Measurements from ENCODE around the gene BAZ2B. TPM values are rescaled to one million over a fixed set of nuclear protein-coding genes. Genes with fewer than 3 reads are reported as not detected.

BAZ2B gene
- total and polyA plus RNA-seq, 12 donors, result 6.8 to 57.2 (median 44.9) TPM

DNA sequence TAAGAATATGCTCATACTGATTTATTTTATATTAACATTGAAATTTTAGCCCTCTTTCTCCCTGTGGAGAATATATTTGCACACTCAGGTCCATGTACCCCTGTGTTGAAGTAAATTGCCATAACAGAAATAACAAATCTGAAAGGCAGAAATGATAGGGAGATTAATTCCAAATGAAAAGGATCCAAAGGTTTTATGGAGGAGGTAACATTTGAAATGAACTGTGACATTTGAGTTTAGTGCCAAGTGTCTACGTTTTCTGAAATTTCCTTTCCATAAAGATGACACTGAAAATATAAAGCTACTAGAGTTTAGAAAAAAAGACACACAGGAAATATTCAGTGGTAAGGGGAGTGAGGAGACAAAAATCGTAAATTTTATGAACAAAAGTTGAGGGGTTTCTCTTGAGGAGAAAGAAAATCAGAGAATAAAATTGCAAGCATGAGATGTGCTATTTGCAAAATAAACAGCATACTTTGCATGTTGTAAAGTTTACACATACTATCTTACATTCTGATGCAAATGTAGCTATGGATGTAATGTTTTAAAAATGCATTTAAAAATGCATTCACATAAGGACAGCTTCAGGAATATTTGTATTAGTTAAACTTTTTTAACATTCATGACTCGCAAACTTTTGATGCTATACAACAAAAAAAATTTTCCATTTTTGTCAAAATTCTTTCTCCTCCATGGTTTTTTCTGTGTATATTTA is 69.5 kb downstream of the BAZ2B start:
- ATAC-seq (no peak), DNase-seq (no peak)
- intact Hi-C loops (cut with DNase I), result no loop called here
- Histone ChIP-seq H3K27me3 (no peaks in the 10 kb centered on the region), H3K9me3 (peaks cover 0 to 18% (median 10%) of the 10 kb centered on the region in 11 donors), H3K4me1 (peaks cover 0 to 15% (median 0%) of the 10 kb centered on the region in 9 donors), H3K4me3 (no peak overlapping the region), H3K27ac (no peak overlapping the region), H3K36me3 (peaks cover 0 to 33% (median 7%) of the 10 kb centered on the region in 9 donors)
- TF ChIP-seq, protein P1, sequence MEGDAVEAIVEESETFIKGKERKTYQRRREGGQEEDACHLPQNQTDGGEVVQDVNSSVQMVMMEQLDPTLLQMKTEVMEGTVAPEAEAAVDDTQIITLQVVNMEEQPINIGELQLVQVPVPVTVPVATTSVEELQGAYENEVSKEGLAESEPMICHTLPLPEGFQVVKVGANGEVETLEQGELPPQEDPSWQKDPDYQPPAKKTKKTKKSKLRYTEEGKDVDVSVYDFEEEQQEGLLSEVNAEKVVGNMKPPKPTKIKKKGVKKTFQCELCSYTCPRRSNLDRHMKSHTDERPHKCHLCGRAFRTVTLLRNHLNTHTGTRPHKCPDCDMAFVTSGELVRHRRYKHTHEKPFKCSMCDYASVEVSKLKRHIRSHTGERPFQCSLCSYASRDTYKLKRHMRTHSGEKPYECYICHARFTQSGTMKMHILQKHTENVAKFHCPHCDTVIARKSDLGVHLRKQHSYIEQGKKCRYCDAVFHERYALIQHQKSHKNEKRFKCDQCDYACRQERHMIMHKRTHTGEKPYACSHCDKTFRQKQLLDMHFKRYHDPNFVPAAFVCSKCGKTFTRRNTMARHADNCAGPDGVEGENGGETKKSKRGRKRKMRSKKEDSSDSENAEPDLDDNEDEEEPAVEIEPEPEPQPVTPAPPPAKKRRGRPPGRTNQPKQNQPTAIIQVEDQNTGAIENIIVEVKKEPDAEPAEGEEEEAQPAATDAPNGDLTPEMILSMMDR (IDR thresholded peaks at IDR 0.05), result no peak
- 81 to 82% methylated on average over 3 of the region's 3 CpGs for WGBS, 2 donors

DNA sequence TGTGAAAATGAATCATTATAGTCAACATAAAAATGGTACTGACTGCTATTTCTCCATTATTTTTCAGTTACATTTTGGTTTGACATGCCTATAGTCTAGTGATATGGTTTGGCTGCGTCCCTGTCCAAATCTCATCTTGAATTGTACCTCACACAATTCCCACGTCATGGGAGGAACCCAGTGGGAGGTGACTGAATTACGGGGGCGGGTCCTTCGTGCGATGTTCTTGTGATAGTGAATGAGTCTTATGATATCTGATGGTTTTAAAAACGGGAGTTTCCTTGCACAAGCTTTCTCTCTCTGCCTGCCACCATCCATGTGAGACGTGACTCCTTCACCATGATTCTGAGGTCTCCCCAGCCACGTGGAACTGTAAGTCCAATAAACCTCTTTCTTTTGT is 70.3 kb downstream of the BAZ2B start:
- WGBS, 2 donors, result 70 to 72% methylated on average over 9 of the region's 9 CpGs
- ATAC-seq, result no peak
- Histone ChIP-seq H3K9me3 (peaks cover 0 to 25% (median 11%) of the 10 kb centered on the region in 11 donors), H3K4me1 (peaks cover 0 to 15% (median 0%) of the 10 kb centered on the region in 9 donors), H3K4me3 (no peak overlapping the region), H3K27me3 (no peaks in the 10 kb centered on the region), H3K36me3 (peaks cover 0 to 38% (median 11%) of the 10 kb centered on the region in 9 donors), H3K27ac (no peak overlapping the region)
- DNase-seq, result no peak
- intact Hi-C loops (cut with DNase I), result no loop called here
- TF ChIP-seq, protein P1 (IDR thresholded peaks at IDR 0.05), result no peak

DNA sequence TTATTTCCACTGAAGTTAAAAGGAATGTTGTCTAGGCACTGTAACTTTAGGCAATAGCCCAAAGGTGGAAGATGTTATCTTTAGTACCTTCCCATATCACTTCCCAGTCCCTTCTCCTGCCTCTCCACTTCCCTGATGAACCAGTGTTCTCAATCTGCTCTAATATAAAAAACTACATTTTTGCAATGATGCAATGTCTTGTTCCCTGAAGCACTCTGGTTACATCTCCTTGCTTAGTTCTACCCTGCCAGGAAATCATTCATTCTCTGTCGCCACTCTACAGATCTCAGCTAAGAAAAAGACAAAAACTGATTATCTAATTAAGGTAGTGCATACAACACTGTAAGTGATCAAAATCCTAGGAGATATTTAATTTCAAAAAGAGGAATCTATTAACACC is 71.3 kb downstream of the BAZ2B start:
- H3K27me3 ChIP-seq, result no peaks in the 10 kb centered on the region
- WGBS, 2 donors, result 97 to 98% methylated on average over 1 of the region's 1 CpG
- intact Hi-C loops (cut with DNase I), result no loop called here
- peaks cover 0 to 45% (median 11%) of the 10 kb centered on the region in 9 donors for H3K36me3 ChIP-seq
- H3K27ac ChIP-seq, result no peak overlapping the region
- peaks cover 0 to 25% (median 11%) of the 10 kb centered on the region in 11 donors for H3K9me3 ChIP-seq
- no peak for DNase-seq
- peaks cover 0 to 11% (median 0%) of the 10 kb centered on the region in 9 donors for H3K4me1 ChIP-seq
- TF ChIP-seq, protein P1 (IDR thresholded peaks at IDR 0.05), result no peak
- H3K4me3 ChIP-seq, result no peak overlapping the region
- ATAC-seq, result no peak

DNA sequence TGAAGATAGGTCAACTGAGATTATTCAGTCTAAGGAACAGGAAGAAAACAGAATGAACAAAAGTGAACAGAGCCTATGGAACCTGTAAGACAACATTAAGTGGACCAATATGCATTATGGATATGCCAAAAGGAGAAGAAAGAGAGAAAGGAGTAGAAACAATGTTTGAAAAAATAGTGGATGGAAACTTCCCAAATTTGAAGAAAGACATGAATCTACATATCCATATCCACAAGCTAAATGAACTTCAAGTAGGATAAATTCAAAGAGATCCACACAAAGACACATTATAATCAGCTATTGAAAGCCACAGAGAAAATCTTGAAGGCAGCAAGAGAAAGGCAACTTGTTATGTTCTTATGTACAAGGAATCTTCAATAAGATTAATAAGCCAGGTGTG is 74.2 kb downstream of the BAZ2B start:
- no peak for ATAC-seq
- intact Hi-C loops (cut with DNase I), result no loop called here

More for the DNA sequence above, 74.2 kb downstream of the BAZ2B start:
- peaks cover 0 to 25% (median 11%) of the 10 kb centered on the region in 11 donors for H3K9me3 ChIP-seq
- H3K4me3 ChIP-seq, result no peak overlapping the region
- no peaks in the 10 kb centered on the region for H3K4me1 ChIP-seq
- no peak for DNase-seq
- no peaks in the 10 kb centered on the region for H3K27me3 ChIP-seq
- TF ChIP-seq, protein P1 (IDR thresholded peaks at IDR 0.05), result no peak
- H3K36me3 ChIP-seq, result peaks cover 0 to 38% (median 11%) of the 10 kb centered on the region in 9 donors
- H3K27ac ChIP-seq, result no peak overlapping the region

Measured in heart right ventricle (tissue), 16 donors.